GM23338 (cell line): Measurements from ENCODE around the gene GGT6. TPM values are rescaled to one million over a fixed set of nuclear protein-coding genes. Genes with fewer than 3 reads are reported as not detected.

ENCODE experiments used
- ATAC-seq: fragments of 200-7000 bp; cut with Tn5 transposase; 3 replicates; pipeline ENCODE4 v1.9.1; 2020
- DNase-seq: peaks from one replicate; pipeline ENCODE4 v3.0.0-alpha.2; 2015; ENCODE audit warnings: low spot score
- H2AFZ ChIP-seq: fragments of 200-600 bp; sonication (generic); 2 replicates; pipeline ENCODE4 v1.8.0; 2016; ENCODE audit warnings: antibody characterized with exemption, mild to moderate bottlenecking, moderate library complexity
- H3F3A ChIP-seq: fragments of 200-600 bp; sonication (generic); replicated peaks from 2 replicates; pipeline ENCODE4 v1.8.0; 2017; ENCODE audit warnings: antibody characterized with exemption, mixed run types, low read depth
- H3K27ac ChIP-seq: fragments of 200-600 bp; sonication (generic); 2 replicates; pipeline ENCODE4 v1.6.1; 2016; ENCODE audit warnings: low read depth
- H3K27me3 ChIP-seq: fragments of 200-600 bp; sonication (generic); 2 replicates; pipeline ENCODE4 v1.8.0; 2016; ENCODE audit warnings: mild to moderate bottlenecking, mixed run types, moderate library complexity; ENCODE audit not compliant: insufficient read depth
- H3K36me3 ChIP-seq: fragments of 200-600 bp; sonication (generic); 2 replicates; pipeline ENCODE4 v1.8.0; 2016; ENCODE audit warnings: mild to moderate bottlenecking; ENCODE audit not compliant: insufficient read depth
- H3K4me1 ChIP-seq: fragments of 200-600 bp; sonication (generic); 2 replicates; pipeline ENCODE4 v1.8.0; 2016; ENCODE audit warnings: mild to moderate bottlenecking, moderate library complexity; ENCODE audit not compliant: insufficient read depth
- H3K4me2 ChIP-seq: fragments of 200-600 bp; sonication (generic); 2 replicates; pipeline ENCODE4 v1.7.1; 2017; ENCODE audit warnings: mixed run types
- H3K4me3 ChIP-seq: fragments of 200-600 bp; sonication (generic); 2 replicates; pipeline ENCODE4 v1.6.1; 2016; ENCODE audit warnings: mixed run types
- H3K79me2 ChIP-seq: fragments of 200-600 bp; sonication (generic); replicated peaks from 2 replicates; pipeline ENCODE4 v1.8.0; 2017; ENCODE audit warnings: mild to moderate bottlenecking; ENCODE audit not compliant: insufficient read depth
- H3K9me2 ChIP-seq: fragments of 200-600 bp; sonication (generic); 2 replicates; pipeline ENCODE4 v1.8.0; 2017; ENCODE audit not compliant: insufficient read depth
- H4K20me1 ChIP-seq: fragments of 200-600 bp; sonication (generic); replicated peaks from 2 replicates; pipeline ENCODE4 v1.8.0; 2017; ENCODE audit warnings: mild to moderate bottlenecking; ENCODE audit not compliant: insufficient read depth
- H3K27ac Mint-ChIP-seq: 2 replicates; pipeline ENCODE4 v1.8.0; 2020; ENCODE audit warnings: inconsistent platforms, mild to moderate bottlenecking, moderate library complexity, mixed read lengths
- H3K27me3 Mint-ChIP-seq: 3 replicates; pipeline ENCODE4 v1.8.0; 2022; ENCODE audit warnings: low read depth, mild to moderate bottlenecking, moderate library complexity, mixed read lengths, inconsistent platforms; ENCODE audit not compliant: insufficient read depth, poor library complexity
- H3K36me3 Mint-ChIP-seq: 3 replicates; pipeline ENCODE4 v1.8.0; 2021; ENCODE audit warnings: low read depth, mild to moderate bottlenecking, inconsistent platforms, moderate library complexity, mixed read lengths
- H3K4me1 Mint-ChIP-seq: 3 replicates; pipeline ENCODE4 v1.8.0; 2020; ENCODE audit warnings: mild to moderate bottlenecking, inconsistent platforms, mixed read lengths
- H3K4me3 Mint-ChIP-seq: 3 replicates; pipeline ENCODE4 v1.8.0; 2021; ENCODE audit warnings: moderate library complexity, mild to moderate bottlenecking, inconsistent platforms, mixed read lengths
- H3K9me3 Mint-ChIP-seq: 3 replicates; pipeline ENCODE4 v1.8.0; 2020; ENCODE audit warnings: moderate library complexity, mild to moderate bottlenecking, inconsistent platforms, mixed read lengths
- CREB1 ChIP-seq: fragments of 250-450 bp; sonication (Bioruptor Pico); IDR thresholded peaks from 2 replicates; pipeline ENCODE4 v1.5.0; 2020; ENCODE audit warnings: low read depth, mild to moderate bottlenecking, moderate library complexity
- EZH2 ChIP-seq: fragments of 200-600 bp; sonication (generic); IDR thresholded peaks from one replicate; pipeline ENCODE4 v1.8.0; 2017; ENCODE audit warnings: antibody characterized with exemption, mild to moderate bottlenecking, low read depth; ENCODE audit not compliant: unreplicated experiment
- EZH2phosphoT487 ChIP-seq: fragments of 200-600 bp; sonication (generic); IDR thresholded peaks from one replicate; pipeline ENCODE4 v1.8.1; 2018; ENCODE audit warnings: antibody characterized with exemption; ENCODE audit not compliant: unreplicated experiment
- JUNB ChIP-seq: IDR thresholded peaks from one replicate; pipeline ENCODE4 v1.6.1; 2016; ENCODE audit warnings: antibody characterized with exemption; ENCODE audit not compliant: unreplicated experiment
- NANOG ChIP-seq: IDR thresholded peaks from 2 replicates; pipeline ENCODE4 v1.6.1; 2016; ENCODE audit warnings: antibody characterized with exemption, borderline replicate concordance
- POLR2AphosphoS5 ChIP-seq: IDR thresholded peaks from 2 replicates; pipeline ENCODE4 v1.6.1; 2016; ENCODE audit warnings: antibody characterized with exemption, low read depth
- STAT1 ChIP-seq: IDR thresholded peaks from one replicate; pipeline ENCODE4 v1.6.1; 2016; ENCODE audit warnings: antibody characterized with exemption; ENCODE audit not compliant: unreplicated experiment
- ZNF114 ChIP-seq: fragments of 250-450 bp; sonication (Bioruptor Pico); IDR thresholded peaks from 2 replicates; pipeline ENCODE4 v1.5.0; 2020; ENCODE audit warnings: mild to moderate bottlenecking, moderate library complexity
- ZNF331 ChIP-seq: fragments of 250-450 bp; sonication (Bioruptor Pico); IDR thresholded peaks from 2 replicates; pipeline ENCODE4 v1.5.0; 2020; ENCODE audit warnings: low read depth, mild to moderate bottlenecking, moderate library complexity
- polyA plus RNA-seq: library from polyadenylated mRNA; unstranded; fragments of >200 nt; fragmentation: Nextera tagmentation; extraction: Ambion mirVana; gene quantifications from 2 replicates; pipeline ENCODE4 v1.2.1, GENCODE V29; 2016
- total RNA-seq: library from RNA; depleted of rRNA; stranded (reverse); fragments of >200 nt; shearing (Covaris generic); gene quantifications from 2 replicates; pipeline ENCODE4 v1.2.3, GENCODE V29; 2014
- TF ChIP-seq, protein P1 (sequence below): IDR thresholded peaks from 2 replicates; pipeline ENCODE4 v1.6.1; 2016; ENCODE audit warnings: antibody characterized with exemption
- TF ChIP-seq, protein P2 (sequence below): IDR thresholded peaks from one replicate; pipeline ENCODE4 v1.6.1; 2018; ENCODE audit warnings: antibody characterized with exemption; ENCODE audit not compliant: unreplicated experiment
- TF ChIP-seq, protein P3 (sequence below): fragments of 250-450 bp; sonication (Bioruptor Pico); IDR thresholded peaks from 2 replicates; pipeline ENCODE4 v1.5.0; 2020; ENCODE audit warnings: mild to moderate bottlenecking, moderate library complexity
- TF ChIP-seq, protein P4 (sequence below), 2 experiments: fragments of 200-600 bp in 1 of 2; sonication (generic) in 1 of 2; conservative IDR thresholded peaks; 2 replicates each; pipeline versions ENCODE4 v1.5.1 to v1.6.1; 2016 to 2017; ENCODE audit warnings: antibody characterized with exemption in 2 of 2, low read depth in 2 of 2, mild to moderate bottlenecking in 2 of 2, moderate library complexity in 1 of 2

Gene GGT6
- total and polyA plus RNA-seq, 2 experiments from 2014 or later: 0.24 TPM; not detected in 1

DNA sequence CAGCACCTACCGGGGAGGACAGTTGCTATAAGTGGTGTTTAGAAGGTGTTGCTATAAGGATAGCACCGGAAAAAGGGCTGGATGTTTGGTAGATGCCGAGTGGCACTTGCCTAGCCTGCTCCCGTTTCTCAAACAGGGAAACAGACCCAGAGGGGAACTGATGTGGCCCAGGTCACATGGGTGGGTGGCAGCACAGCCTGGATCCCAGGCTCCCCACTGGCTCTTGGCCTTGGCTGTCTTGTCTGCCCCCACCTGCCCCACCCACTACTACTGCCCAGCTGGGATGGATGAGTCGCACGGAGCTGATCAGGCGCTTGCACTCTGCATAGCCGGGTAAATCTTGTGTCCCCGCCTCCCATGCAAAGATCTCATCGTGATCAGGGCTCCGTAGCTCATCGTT, 31.2 kb upstream of the GGT6 start:
- Histone ChIP-seq H3K4me3 (no peak overlapping the region), H3F3A (no peaks in the 10 kb centered on the region), H4K20me1 (no peaks in the 10 kb centered on the region), H3K36me3 (no peaks in the 10 kb centered on the region), H3K4me1 (peaks cover 5% of the 10 kb centered on the region; the same call in 1 of the 2 replicates), H3K27ac (no peak overlapping the region), H3K27me3 (no peaks in the 10 kb centered on the region), H3K9me2 (no peaks in the 10 kb centered on the region), H3K4me2 (no peak overlapping the region), H3K79me2 (no peaks in the 10 kb centered on the region), H2AFZ (no peak overlapping the region)
- Mint-ChIP-seq H3K27me3 (peaks cover 22% of the 10 kb centered on the region), H3K9me3 (no peaks in the 10 kb centered on the region), H3K4me3 (no peak overlapping the region), H3K27ac (no peak overlapping the region), H3K4me1 (peaks cover 14% of the 10 kb centered on the region), H3K36me3 (no peaks in the 10 kb centered on the region)
- TF ChIP-seq ZNF331 (CRISPR knock-in tag) (no peak), POLR2AphosphoS5 (no peak), JUNB (no peak), NANOG (no peak), EZH2phosphoT487 (no peak), EZH2 (no peak), STAT1 (no peak), ZNF114 (CRISPR knock-in tag) (no peak), CREB1 (no peak)
- TF ChIP-seq, protein P1, sequence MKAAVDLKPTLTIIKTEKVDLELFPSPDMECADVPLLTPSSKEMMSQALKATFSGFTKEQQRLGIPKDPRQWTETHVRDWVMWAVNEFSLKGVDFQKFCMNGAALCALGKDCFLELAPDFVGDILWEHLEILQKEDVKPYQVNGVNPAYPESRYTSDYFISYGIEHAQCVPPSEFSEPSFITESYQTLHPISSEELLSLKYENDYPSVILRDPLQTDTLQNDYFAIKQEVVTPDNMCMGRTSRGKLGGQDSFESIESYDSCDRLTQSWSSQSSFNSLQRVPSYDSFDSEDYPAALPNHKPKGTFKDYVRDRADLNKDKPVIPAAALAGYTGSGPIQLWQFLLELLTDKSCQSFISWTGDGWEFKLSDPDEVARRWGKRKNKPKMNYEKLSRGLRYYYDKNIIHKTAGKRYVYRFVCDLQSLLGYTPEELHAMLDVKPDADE: no peak
- TF ChIP-seq, protein P2, sequence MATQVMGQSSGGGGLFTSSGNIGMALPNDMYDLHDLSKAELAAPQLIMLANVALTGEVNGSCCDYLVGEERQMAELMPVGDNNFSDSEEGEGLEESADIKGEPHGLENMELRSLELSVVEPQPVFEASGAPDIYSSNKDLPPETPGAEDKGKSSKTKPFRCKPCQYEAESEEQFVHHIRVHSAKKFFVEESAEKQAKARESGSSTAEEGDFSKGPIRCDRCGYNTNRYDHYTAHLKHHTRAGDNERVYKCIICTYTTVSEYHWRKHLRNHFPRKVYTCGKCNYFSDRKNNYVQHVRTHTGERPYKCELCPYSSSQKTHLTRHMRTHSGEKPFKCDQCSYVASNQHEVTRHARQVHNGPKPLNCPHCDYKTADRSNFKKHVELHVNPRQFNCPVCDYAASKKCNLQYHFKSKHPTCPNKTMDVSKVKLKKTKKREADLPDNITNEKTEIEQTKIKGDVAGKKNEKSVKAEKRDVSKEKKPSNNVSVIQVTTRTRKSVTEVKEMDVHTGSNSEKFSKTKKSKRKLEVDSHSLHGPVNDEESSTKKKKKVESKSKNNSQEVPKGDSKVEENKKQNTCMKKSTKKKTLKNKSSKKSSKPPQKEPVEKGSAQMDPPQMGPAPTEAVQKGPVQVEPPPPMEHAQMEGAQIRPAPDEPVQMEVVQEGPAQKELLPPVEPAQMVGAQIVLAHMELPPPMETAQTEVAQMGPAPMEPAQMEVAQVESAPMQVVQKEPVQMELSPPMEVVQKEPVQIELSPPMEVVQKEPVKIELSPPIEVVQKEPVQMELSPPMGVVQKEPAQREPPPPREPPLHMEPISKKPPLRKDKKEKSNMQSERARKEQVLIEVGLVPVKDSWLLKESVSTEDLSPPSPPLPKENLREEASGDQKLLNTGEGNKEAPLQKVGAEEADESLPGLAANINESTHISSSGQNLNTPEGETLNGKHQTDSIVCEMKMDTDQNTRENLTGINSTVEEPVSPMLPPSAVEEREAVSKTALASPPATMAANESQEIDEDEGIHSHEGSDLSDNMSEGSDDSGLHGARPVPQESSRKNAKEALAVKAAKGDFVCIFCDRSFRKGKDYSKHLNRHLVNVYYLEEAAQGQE: no peak
- TF ChIP-seq, protein P3, sequence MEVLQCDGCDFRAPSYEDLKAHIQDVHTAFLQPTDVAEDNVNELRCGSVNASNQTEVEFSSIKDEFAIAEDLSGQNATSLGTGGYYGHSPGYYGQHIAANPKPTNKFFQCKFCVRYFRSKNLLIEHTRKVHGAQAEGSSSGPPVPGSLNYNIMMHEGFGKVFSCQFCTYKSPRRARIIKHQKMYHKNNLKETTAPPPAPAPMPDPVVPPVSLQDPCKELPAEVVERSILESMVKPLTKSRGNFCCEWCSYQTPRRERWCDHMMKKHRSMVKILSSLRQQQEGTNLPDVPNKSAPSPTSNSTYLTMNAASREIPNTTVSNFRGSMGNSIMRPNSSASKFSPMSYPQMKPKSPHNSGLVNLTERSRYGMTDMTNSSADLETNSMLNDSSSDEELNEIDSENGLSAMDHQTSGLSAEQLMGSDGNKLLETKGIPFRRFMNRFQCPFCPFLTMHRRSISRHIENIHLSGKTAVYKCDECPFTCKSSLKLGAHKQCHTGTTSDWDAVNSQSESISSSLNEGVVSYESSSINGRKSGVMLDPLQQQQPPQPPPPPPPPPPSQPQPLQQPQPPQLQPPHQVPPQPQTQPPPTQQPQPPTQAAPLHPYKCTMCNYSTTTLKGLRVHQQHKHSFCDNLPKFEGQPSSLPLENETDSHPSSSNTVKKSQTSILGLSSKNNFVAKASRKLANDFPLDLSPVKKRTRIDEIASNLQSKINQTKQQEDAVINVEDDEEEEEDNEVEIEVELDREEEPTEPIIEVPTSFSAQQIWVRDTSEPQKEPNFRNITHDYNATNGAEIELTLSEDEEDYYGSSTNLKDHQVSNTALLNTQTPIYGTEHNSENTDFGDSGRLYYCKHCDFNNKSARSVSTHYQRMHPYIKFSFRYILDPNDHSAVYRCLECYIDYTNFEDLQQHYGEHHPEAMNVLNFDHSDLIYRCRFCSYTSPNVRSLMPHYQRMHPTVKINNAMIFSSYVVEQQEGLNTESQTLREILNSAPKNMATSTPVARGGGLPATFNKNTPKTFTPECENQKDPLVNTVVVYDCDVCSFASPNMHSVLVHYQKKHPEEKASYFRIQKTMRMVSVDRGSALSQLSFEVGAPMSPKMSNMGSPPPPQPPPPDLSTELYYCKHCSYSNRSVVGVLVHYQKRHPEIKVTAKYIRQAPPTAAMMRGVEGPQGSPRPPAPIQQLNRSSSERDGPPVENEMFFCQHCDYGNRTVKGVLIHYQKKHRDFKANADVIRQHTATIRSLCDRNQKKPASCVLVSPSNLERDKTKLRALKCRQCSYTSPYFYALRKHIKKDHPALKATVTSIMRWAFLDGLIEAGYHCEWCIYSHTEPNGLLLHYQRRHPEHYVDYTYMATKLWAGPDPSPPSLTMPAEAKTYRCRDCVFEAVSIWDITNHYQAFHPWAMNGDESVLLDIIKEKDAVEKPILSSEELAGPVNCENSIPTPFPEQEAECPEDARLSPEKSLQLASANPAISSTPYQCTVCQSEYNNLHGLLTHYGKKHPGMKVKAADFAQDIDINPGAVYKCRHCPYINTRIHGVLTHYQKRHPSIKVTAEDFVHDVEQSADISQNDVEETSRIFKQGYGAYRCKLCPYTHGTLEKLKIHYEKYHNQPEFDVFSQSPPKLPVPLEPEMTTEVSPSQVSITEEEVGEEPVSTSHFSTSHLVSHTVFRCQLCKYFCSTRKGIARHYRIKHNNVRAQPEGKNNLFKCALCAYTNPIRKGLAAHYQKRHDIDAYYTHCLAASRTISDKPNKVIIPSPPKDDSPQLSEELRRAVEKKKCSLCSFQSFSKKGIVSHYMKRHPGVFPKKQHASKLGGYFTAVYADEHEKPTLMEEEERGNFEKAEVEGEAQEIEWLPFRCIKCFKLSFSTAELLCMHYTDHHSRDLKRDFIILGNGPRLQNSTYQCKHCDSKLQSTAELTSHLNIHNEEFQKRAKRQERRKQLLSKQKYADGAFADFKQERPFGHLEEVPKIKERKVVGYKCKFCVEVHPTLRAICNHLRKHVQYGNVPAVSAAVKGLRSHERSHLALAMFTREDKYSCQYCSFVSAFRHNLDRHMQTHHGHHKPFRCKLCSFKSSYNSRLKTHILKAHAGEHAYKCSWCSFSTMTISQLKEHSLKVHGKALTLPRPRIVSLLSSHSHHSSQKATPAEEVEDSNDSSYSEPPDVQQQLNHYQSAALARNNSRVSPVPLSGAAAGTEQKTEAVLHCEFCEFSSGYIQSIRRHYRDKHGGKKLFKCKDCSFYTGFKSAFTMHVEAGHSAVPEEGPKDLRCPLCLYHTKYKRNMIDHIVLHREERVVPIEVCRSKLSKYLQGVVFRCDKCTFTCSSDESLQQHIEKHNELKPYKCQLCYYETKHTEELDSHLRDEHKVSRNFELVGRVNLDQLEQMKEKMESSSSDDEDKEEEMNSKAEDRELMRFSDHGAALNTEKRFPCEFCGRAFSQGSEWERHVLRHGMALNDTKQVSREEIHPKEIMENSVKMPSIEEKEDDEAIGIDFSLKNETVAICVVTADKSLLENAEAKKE (CRISPR knock-in tag): no peak
- TF ChIP-seq, protein P4, sequence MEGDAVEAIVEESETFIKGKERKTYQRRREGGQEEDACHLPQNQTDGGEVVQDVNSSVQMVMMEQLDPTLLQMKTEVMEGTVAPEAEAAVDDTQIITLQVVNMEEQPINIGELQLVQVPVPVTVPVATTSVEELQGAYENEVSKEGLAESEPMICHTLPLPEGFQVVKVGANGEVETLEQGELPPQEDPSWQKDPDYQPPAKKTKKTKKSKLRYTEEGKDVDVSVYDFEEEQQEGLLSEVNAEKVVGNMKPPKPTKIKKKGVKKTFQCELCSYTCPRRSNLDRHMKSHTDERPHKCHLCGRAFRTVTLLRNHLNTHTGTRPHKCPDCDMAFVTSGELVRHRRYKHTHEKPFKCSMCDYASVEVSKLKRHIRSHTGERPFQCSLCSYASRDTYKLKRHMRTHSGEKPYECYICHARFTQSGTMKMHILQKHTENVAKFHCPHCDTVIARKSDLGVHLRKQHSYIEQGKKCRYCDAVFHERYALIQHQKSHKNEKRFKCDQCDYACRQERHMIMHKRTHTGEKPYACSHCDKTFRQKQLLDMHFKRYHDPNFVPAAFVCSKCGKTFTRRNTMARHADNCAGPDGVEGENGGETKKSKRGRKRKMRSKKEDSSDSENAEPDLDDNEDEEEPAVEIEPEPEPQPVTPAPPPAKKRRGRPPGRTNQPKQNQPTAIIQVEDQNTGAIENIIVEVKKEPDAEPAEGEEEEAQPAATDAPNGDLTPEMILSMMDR (conservative IDR thresholded peaks at IDR 0.05; ENCODE audit: low read depth in 2 of 2): no peak
- DNase-seq: no peak
- no peak for ATAC-seq
